Brain microvascular endothelial cell (primary cell): ENCODE data around the gene EXOC6B.

Source experiments
- DNase-seq: peaks from one replicate; pipeline ENCODE4 v3.0.0-alpha.2; 2020
- H3K27ac ChIP-seq: fragments of 250-450 bp; sonication (Bioruptor Pico); 2 replicates; pipeline ENCODE4 v1.5.1; 2020; ENCODE audit warnings: mild to moderate bottlenecking, moderate library complexity
- H3K27me3 ChIP-seq: fragments of 250-450 bp; sonication (Bioruptor Pico); replicated peaks from 2 replicates; pipeline ENCODE4 v1.5.1; 2020; ENCODE audit warnings: mild to moderate bottlenecking
- H3K36me3 ChIP-seq: fragments of 250-450 bp; sonication (Bioruptor Pico); replicated peaks from 2 replicates; pipeline ENCODE4 v1.5.1; 2020; ENCODE audit warnings: mild to moderate bottlenecking
- H3K4me3 ChIP-seq: 2 replicates; pipeline ENCODE4 v1.5.1; 2011; ENCODE audit warnings: low read depth, mild to moderate bottlenecking, control low read depth, low read length, moderate library complexity
- CTCF ChIP-seq: IDR thresholded peaks from 2 replicates; pipeline ENCODE4 v1.5.1; 2011; ENCODE audit warnings: low read depth, mild to moderate bottlenecking, moderate library complexity, low read length, control low read depth, inconsistent platforms; ENCODE audit errors: missing control alignments
- in situ Hi-C: cut with HindIII; loops from 2 replicates; pipeline ENCODE4 v1.10.0; 2017; ENCODE audit warnings: low sequenced_read_pairs, low pct_ligation_motif_present

EXOC6B gene

GRCh38 chr2:72128843-72129227 lies 697.0 kb downstream of the EXOC6B start:
- DNase-seq = no peak
- Histone ChIP-seq H3K36me3 (no peaks in the 10 kb centered on the region), H3K4me3 (no peak overlapping the region), H3K27me3 (no peaks in the 10 kb centered on the region), H3K27ac (no peak overlapping the region)
- TF ChIP-seq CTCF = no peak
- in situ Hi-C loops = no loop called here

GRCh38 chr2:72128059-72128842 lies 697.6 kb downstream of the EXOC6B start:
- in situ Hi-C loops = no loop called here
- no peak overlapping the region for H3K27ac ChIP-seq
- H3K27me3 ChIP-seq = no peaks in the 10 kb centered on the region
- no peaks in the 10 kb centered on the region for H3K36me3 ChIP-seq
- no peak overlapping the region for H3K4me3 ChIP-seq
- no peak for TF ChIP-seq CTCF
- no peak for DNase-seq

- H3K27me3 ChIP-seq = no peaks in the 10 kb centered on the region
- in situ Hi-C loops = no loop called here
- no peak overlapping the region for H3K4me3 ChIP-seq
- no peak for TF ChIP-seq CTCF
- no peak for DNase-seq
- no peak overlapping the region for H3K27ac ChIP-seq
- H3K36me3 ChIP-seq = no peaks in the 10 kb centered on the region
Measured at GRCh38 chr2:72127401-72128058, 698.3 kb downstream of the EXOC6B start.

- no peak for DNase-seq
- Histone ChIP-seq H3K36me3 (no peaks in the 10 kb centered on the region), H3K27ac (no peak overlapping the region), H3K4me3 (no peak overlapping the region), H3K27me3 (no peaks in the 10 kb centered on the region)
- TF ChIP-seq CTCF = no peak
- in situ Hi-C loops = no loop called here
Measured at GRCh38 chr2:72126186-72127100, 699.4 kb downstream of the EXOC6B start.
